K562 (cell line): Measurements from ENCODE around the gene TMEM192.

Experiments used
- CTCF ChIP-seq, 3 experiments: IDR thresholded peaks in 2 of 3; conservative IDR thresholded peaks in 1 of 3; 2 replicates each; pipeline ENCODE4 v1.5.1; 2011 to 2012; ENCODE audit warnings: low read length in 3 of 3, mild to moderate bottlenecking in 3 of 3, control low read depth in 2 of 3, improper control_type of control experiment in 1 of 3, inconsistent platforms in 1 of 3, low read depth in 1 of 3, mixed read lengths in 1 of 3, moderate library complexity in 1 of 3; ENCODE audit not compliant: insufficient read depth in 2 of 3
- GTF2F1 ChIP-seq: IDR thresholded peaks from 2 replicates; pipeline ENCODE4 v1.6.1; 2011; ENCODE audit warnings: low read depth, low read length, improper control_type of control experiment
- HCFC1 ChIP-seq: IDR thresholded peaks from 2 replicates; pipeline ENCODE4 v1.6.1; 2012; ENCODE audit warnings: low read depth, low read length, improper control_type of control experiment
- HNRNPH1 ChIP-seq: fragments of 200-400 bp; formaldehyde crosslinking; optimal IDR thresholded peaks from 2 replicates; pipeline ENCODE3; 2017; ENCODE audit warnings: low read depth, mild to moderate bottlenecking, low read length, moderate library complexity
- KDM1A ChIP-seq, 2 experiments: fragments of 450-650 bp; IDR thresholded peaks; 2 replicates each; pipeline ENCODE4 v1.6.1; 2016; ENCODE audit warnings: mild to moderate bottlenecking in 2 of 2
- MAFK ChIP-seq: IDR thresholded peaks from 2 replicates; pipeline ENCODE4 v1.6.1; 2011; ENCODE audit warnings: low read length, improper control_type of control experiment
- RAD51 ChIP-seq: fragments of 450-650 bp; IDR thresholded peaks from 2 replicates; pipeline ENCODE4 v1.7.1; 2016; ENCODE audit warnings: low read depth, mild to moderate bottlenecking, borderline replicate concordance
- STAT6 ChIP-seq: sonication (generic); formaldehyde crosslinking; IDR thresholded peaks from 2 replicates; pipeline ENCODE4 v1.8.1; 2023; ENCODE audit warnings: mild to moderate bottlenecking, missing genetic modification reagents
- ZNF318 ChIP-seq, 2 experiments: fragments of 450-650 bp; IDR thresholded peaks; 2 replicates each; pipeline ENCODE4 v1.6.1; 2016; ENCODE audit warnings: mild to moderate bottlenecking in 2 of 2, borderline replicate concordance in 1 of 2, low read depth in 1 of 2, moderate library complexity in 1 of 2
- ZNF778 ChIP-seq: fragments of 450-650 bp; formaldehyde crosslinking; IDR thresholded peaks from 2 replicates; pipeline ENCODE4 v1.4.0; 2020; ENCODE audit warnings: mild to moderate bottlenecking, moderate library complexity
- TF ChIP-seq, protein P1 (sequence below), 2 experiments: fragments of 450-650 bp in 1 of 2; sonication (generic) in 1 of 2; formaldehyde crosslinking in 1 of 2; IDR thresholded peaks; 2 replicates each; pipeline versions ENCODE4 v1.7.1 to v1.9.0; 2016 to 2022; ENCODE audit warnings: inconsistent platforms in 1 of 2, mild to moderate bottlenecking in 1 of 2, missing genetic modification reagents in 1 of 2

GRCh38 chr4:165048170-165048569 lies 64.5 kb downstream of the TMEM192 start:
- no peak for TF ChIP-seq STAT6 (CRISPR knock-in tag)
- no peak for TF ChIP-seq ZNF318 (IDR thresholded peaks at IDR 0.05; ENCODE audit: borderline replicate concordance in 1 of 2, low read depth in 1 of 2)
- TF ChIP-seq HCFC1, result no peak
- no peak for TF ChIP-seq MAFK
- no peak for TF ChIP-seq KDM1A (IDR thresholded peaks at IDR 0.05)
- no peak for TF ChIP-seq GTF2F1
- no peak for TF ChIP-seq CTCF (IDR thresholded peaks at IDR 0.05 in 2 of 3, conservative IDR thresholded peaks at IDR 0.05 in 1 of 3; ENCODE audit: insufficient read depth in 2 of 3, low read depth in 1 of 3, low read length in 3 of 3)
- TF ChIP-seq RAD51, result no peak
- no peak for TF ChIP-seq HNRNPH1
- no peak for TF ChIP-seq ZNF778 (CRISPR knock-in tag)
- TF ChIP-seq, protein P1, sequence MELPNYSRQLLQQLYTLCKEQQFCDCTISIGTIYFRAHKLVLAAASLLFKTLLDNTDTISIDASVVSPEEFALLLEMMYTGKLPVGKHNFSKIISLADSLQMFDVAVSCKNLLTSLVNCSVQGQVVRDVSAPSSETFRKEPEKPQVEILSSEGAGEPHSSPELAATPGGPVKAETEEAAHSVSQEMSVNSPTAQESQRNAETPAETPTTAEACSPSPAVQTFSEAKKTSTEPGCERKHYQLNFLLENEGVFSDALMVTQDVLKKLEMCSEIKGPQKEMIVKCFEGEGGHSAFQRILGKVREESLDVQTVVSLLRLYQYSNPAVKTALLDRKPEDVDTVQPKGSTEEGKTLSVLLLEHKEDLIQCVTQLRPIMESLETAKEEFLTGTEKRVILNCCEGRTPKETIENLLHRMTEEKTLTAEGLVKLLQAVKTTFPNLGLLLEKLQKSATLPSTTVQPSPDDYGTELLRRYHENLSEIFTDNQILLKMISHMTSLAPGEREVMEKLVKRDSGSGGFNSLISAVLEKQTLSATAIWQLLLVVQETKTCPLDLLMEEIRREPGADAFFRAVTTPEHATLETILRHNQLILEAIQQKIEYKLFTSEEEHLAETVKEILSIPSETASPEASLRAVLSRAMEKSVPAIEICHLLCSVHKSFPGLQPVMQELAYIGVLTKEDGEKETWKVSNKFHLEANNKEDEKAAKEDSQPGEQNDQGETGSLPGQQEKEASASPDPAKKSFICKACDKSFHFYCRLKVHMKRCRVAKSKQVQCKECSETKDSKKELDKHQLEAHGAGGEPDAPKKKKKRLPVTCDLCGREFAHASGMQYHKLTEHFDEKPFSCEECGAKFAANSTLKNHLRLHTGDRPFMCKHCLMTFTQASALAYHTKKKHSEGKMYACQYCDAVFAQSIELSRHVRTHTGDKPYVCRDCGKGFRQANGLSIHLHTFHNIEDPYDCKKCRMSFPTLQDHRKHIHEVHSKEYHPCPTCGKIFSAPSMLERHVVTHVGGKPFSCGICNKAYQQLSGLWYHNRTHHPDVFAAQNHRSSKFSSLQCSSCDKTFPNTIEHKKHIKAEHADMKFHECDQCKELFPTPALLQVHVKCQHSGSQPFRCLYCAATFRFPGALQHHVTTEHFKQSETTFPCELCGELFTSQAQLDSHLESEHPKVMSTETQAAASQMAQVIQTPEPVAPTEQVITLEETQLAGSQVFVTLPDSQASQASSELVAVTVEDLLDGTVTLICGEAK (IDR thresholded peaks at IDR 0.05), result no peak
- TF ChIP-seq, protein P1 (CRISPR knock-in tag; IDR thresholded peaks at IDR 0.05), result no peak
